ENCODE measurements around the gene VDAC2.

DNA sequence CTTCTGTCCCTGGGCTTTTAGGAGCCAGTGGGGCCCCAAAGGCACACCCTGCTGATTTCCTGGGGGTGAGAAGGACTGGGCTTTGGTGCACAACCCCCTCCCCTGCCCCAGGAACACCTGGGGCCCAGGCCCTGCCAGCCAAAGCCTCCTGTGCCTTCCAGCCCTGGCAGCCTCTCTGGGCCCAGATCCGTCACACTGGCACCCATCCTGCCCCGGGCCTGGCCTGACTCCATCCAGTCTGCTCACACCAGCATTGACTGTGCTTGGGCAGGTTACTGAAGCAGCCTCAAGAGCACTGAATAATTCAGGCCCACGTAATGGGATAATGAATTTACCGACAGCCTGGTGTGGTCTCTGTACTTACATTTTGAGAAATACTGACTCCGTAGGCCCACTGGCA lies 37.2 kb downstream of the VDAC2 start:
- TF ChIP-seq, protein P1, sequence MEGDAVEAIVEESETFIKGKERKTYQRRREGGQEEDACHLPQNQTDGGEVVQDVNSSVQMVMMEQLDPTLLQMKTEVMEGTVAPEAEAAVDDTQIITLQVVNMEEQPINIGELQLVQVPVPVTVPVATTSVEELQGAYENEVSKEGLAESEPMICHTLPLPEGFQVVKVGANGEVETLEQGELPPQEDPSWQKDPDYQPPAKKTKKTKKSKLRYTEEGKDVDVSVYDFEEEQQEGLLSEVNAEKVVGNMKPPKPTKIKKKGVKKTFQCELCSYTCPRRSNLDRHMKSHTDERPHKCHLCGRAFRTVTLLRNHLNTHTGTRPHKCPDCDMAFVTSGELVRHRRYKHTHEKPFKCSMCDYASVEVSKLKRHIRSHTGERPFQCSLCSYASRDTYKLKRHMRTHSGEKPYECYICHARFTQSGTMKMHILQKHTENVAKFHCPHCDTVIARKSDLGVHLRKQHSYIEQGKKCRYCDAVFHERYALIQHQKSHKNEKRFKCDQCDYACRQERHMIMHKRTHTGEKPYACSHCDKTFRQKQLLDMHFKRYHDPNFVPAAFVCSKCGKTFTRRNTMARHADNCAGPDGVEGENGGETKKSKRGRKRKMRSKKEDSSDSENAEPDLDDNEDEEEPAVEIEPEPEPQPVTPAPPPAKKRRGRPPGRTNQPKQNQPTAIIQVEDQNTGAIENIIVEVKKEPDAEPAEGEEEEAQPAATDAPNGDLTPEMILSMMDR (IDR thresholded peaks at IDR 0.05) = no peak
- TF ChIP-seq POLR2A (IDR thresholded peaks at IDR 0.05) = no peak
